COLO668 (cell line): Measurements from ENCODE around the gene ATP4A.

Source experiments
- DNase-seq: peaks from one replicate; lab custom pipeline; 2025; ENCODE audit not compliant: unreplicated experiment; lab: John Stamatoyannopoulos, UW

The ATP4A gene

DNA sequence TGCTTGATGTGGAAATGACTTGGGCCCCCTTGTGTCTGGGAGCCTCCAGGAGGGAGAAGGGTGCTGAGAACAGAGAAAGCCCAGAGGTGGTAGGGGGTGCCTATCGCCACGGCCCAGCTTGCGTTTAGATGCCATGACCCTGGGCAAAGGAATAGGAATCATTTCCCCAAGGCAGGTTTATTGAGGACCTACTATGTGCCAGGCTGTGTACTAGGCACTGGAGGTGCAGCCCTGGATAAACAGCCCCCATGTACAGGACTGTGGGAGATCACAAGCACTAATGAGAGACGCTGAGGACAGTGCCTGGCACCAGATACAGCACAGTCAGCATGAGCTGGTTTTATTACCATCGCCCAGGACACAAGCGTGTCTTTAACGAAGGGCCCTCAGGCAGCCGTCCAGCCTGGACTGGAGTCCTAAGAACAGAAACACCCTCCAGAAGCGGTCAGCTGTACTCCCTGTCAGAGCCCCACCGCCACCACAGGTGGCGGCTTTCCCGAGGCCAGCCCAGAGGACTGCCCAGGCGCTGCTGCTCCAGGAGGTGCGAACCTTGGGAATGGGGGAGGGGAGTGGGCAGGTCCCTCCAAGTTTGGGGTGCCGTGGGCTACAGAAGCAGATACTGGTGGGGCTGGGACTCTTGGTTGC lies 13.5 kb downstream of the ATP4A start:
- no peak for DNase-seq

DNA sequence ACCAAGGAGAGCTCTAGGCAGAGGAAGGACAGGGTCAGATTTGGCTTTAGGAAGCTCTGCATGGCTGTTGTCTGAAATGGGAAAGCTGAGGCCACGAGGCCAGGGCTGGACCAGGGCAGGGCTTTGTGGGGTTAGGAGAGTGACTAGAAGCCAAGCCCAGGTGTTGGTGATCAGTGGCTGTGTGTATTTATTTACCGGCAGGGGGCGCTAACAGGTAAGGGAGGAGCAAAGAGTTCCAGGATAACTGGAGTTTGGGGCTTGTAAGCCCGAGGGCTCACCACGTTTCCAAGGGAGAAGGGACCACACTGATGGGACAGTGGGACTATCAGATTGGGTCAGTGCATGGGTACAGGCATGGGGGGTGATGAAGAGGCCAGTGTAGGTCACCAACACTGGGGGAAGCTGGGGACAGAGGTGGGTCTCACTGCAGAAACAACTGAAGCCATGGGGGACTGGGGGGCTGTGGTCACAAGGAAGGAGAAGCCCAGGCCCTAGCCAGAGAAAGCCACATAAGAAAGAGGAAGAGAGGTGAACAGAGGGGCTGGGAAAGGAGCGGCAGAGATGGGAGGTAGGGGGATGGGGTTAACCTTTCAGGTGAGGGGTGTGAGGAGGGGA lies 14.2 kb downstream of the ATP4A start:
- peak; percentile 53 for DNase-seq

DNA sequence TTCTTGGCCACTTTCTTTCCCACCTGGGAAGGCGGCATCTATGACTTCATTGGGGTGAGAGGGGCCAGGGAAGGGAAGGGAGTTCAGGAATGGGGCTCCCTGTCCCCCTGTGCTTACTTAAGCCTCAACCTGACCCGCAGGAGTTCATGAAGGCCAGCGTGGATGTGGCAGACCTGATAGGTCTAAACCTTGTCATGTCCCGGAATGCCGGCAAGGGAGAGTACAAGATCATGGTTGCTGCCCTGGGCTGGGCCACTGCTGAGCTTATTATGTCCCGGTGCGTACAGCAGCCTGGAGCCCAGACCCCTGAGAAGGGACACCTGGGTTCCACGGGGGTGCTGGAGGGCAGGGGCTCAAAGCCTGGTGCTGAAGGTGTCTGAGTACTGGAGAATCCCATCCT lies 16.9 kb downstream of the ATP4A start:
- no peak for DNase-seq

DNA sequence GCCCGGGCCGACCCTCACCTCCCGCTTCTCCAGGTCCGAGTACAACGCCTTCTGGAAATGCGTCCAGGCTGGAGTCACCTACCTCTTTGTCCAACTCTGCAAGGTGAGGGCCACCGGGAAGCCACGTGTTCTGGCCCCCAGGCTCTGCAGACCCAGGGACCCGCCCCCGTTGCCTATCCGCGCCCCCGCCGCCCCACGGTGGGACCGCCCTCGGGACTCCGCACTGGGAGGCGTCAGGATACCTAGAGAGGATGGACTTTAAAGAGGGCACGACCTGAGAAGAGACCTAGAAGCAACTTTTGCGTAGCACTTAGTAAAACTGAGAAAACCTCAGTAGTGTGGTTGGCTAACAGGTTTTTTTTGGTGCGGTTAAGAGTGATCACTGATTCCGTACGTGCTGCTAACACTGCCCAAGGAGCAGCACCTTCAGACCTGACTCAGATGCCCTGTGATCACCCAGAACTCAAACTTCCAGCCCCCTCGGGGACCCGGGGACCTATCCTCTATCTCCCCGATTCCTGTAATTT lies 17.5 kb downstream of the ATP4A start:
- peak; percentile 45 for DNase-seq

DNA sequence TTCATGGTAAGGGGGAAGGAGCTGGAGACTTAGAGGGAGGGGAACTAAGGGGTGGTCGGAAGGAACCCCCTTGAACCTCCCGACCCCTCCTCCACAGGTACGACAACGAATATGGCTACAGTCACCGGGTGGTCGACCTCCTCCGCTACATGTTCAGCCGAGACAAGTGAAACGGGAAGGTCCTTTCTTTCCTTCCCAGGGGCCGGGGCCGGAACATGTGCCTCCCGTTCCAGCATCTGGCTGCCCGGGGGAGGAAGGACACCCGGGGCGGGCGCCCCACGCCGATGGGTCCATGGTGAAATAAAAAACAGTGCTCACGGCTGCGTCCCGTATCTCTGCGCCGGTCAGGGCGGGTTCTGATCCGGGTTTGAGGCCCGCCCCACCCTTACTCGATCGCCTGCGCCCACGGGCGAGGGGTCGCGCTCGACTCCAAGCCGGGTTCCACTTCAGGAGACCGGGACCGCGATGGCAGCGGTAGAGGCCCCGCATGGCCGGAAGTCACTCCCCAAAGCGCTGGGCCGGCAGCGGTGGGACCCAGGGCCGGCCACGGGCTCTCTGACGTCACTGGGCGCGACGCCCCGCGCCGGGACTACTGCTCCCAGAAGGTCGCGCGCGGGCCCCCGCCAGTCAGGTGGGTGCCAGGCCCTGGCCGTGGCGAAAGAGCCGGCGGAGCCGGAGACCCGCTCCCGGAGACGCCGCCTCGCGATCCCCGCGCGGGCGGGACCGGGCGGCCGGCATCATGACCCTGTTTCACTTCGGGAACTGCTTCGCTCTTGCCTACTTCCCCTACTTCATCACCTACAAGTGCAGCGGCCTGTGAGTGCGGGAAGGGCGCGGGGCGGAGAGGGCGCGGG lies 18.2 kb downstream of the ATP4A start, which contains the start of gene TMEM147:
TMEM147 (plus strand) TSS at position 626 of the 854 bp plus-strand sequence; CDS start at position 740, 114 bp downstream.
- DNase-seq: peak; percentile 95

DNA sequence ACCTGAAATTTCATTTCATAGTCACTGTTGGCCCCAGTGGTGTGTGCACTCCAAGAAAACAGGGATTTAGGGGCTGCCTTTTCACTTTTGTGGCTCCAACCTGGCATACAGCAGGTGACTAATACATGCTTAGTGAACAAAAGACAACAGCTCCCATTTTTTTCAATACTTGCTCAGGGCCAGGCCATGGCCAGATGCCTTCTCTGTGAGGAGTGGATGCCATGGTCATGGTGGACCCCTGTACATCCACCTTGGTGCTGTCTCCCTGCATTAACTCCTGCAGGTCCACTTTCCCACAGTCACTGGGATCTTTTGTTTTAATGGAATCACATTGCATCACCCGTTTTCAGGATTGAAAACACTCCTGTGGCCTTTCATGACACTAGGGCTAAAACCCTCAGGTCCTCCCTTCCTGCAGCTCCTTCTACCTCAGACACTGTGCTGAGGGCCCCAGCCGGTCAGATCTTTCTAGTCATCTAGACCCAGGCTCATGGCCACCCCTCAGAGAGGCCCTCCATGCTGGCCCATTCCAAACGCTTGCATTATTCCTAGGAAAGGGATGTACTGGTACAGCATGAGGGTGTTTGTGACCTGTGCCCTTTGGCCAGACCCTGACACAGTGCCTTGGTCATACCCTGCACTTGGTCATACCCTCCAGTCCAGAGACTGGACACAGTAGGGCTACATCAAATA lies 19.2 kb downstream of the ATP4A start:
- no peak for DNase-seq

DNA sequence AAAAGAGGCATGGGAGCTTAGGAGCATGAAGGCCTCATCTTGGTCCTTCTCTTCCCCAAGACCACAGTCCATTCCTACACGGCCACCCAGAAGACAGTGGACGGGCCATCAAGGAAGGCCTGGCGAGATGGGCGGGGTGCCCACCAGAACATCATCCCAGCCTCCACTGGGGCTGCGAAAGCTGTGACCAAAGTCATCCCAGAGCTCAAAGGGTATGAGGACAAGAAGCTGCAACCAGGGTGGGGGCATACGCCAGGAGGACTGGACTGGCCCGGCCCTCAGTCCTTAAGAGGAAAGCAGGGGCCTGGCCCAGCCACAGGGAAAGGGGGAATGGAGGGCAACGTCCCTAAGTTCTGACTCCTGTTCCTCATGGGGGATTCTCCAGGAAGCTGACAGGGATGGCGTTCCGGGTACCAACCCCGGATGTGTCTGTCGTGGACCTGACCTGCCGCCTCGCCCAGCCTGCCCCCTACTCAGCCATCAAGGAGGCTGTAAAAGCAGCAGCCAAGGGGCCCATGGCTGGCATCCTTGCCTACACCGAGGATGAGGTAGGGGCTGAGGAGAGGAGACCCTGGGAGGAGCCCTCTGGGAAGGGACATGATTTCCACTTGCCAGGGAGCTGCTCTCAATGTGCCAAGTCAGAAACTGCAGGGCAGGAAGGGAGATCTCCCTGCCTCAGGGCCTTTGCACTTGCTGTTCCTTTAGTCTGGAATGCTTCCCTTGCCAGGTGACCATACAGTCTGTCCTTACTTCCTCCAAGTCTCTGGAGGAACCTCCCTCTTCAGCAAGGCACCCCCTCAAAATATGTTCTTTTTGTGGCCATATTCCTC lies 20.0 kb downstream of the ATP4A start:
- no peak for DNase-seq

DNA sequence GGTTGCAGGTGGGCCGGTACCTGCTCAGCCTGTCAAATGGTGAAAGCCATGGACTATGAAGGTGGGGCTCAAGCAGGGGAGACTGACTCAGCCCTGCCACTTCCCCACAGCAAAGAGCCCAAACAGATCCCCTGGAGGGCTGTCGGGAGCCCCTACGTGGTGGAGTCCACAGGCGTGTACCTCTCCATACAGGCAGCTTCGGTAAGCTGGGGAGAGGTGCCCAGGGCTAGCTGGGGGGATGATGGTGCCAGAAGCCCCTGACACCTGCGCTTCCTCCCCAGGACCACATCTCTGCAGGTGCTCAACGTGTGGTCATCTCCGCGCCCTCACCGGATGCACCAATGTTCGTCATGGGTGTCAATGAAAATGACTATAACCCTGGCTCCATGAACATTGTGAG lies 21.2 kb downstream of the ATP4A start:
- no peak for DNase-seq

DNA sequence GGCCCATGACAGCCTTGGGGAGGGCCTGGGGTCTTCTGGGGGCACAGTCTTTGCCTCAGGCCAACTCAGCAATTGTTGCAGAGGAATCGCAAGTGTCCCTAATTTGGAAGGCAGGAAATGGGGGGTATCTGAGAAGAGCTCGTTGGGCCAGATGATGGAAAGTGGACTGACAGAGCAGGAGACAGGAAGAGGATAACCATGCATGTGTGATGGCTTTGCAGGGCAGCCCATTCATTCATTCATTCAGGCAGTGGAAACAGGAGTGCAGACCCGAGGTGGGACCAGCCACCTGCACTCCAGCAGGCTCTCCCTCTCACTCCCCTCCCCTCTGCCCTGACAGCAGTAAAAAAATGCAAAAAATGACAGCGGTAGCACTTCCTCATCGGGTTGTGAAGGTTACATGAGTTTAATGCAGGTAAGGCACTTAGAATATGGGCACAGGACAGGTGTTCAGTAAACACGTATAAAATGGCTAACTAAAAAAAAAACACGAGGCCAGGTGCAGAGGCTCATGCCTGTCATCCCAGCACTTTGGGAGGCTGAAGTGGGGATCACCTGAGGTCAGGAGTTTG lies 23.0 kb downstream of the ATP4A start:
- no peak for DNase-seq

DNA sequence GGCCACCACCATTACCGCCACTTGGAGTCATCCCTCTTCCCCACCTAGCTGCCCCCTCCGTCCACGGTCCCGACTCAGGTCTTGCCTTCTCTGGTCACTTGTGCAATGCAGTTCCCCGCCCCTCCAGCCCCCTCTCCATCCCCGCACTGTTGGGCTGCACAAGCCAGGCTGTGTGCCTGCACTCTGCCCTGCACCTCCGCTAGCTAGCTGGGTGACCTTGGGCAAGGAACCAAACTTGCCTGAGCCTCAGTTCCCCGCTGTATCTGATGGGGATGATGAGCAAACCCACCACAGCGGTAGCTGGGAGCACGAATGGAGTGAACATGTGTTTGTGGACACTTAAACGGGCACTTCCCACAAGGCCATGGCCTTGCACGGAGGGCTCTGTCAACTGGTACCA lies 23.6 kb downstream of the ATP4A start:
- DNase-seq: no peak

DNA sequence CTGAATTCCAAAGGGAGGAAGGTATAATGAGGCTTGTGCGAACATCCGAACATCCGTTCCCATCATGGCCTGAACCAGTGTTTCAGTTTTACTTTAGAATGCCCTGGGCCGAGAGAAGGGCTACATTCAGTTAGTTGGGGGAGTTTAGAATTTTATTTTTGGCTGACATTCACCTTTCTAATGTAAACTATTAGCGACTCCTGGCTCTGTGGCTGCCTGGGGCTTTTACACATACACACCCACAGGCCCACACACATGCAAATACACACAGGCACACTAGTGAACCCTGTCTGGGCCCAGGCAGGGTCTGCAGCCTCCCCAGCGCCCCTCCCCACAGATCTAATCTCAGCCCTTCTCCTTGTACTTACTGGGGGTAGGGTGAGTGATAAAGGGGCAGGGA lies 24.1 kb downstream of the ATP4A start:
- no peak for DNase-seq

DNA sequence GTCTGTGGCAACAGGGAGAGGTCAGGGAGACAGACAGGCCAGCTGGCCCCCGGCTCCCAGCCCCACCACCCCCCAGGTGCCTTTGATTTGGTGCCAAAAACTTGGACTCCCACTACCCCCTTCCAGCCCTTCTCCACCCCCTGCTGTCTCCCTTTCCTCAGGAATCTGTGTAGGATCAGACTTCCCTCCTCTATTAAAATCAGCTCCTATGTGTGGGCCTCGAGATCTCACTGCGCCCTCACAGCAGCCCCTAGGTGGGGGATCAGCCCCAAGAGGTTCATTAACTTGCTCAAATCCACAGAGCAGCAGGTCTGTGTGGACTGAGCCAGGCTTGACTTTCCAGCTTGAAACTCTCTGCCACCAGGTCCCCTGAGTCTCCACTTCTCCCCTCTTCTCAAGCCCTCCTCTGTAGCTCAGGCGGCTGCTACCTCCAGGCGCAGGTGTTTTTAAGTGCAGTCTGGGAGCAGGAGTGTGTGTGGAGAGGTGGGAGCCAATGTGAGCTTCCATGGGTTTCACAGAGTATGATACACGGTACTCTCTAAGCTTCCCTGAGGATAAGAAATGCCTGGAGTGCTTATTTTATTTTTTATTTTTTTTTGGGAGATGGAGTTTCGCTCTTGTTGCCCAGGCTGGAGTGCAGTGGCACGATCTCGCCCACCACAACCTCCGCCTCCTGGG lies 28.5 kb downstream of the ATP4A start:
- no peak for DNase-seq

DNA sequence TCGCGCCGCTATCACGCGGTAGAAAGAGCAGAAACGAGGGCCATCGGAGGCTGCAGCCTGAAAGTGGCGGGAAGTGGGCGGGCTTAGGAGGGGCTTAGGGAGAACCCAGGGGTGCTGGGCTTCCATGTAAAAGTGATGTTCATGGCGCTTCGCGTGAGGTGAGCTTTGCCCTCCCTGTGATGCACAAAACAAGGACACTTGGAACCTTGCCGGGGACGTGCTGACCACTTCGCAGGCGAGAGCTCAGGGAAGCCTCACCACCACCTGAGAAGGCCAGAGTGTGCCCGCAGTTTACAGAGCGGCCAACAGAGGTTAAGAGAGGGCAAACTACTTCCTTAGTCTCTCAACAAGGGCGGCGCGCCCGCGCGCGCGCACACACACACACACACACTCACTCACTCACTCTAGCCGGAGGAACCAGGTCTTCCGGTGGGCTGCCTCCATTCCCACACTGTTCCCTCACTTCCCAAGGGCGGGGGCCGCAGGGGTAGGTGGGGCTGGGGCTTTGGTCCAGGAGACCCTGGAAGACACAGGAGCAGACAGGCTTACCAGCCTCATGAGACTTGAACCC lies 29.6 kb downstream of the ATP4A start:
- peak; percentile 25 for DNase-seq

DNA sequence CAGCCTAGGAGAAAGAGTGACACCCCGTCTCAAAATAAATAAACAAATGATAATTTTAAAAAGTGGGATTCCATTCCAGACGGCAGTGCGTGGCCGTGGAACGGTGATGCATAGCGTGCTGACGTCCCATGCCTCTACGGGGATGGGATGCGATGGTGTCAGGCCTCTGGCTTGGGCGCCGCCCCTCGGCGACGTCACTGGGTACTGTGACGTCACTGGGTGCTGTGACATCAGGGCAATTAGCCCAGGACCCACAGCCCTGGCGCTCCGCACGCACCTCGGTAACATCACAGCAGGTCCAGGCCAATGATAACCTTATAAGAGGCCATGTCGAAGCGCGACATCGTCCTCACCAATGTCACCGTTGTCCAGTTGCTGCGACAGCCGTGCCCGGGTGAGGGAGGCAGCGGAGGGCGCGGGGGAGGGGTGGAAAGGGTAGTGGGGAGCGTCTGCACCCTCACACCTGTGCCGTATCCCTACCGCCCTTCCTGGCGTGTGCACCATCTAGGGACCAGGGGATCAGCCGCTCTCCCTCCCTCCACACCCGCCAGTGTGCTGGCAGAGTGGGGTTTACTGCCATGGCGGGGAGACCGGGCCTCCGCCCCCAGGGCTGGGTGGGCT lies 30.1 kb downstream of the ATP4A start, which contains the start of gene GAPDHS:
GAPDHS (plus strand) TSS at position 256 of the 621 bp plus-strand sequence; CDS start at position 328, 72 bp downstream.
- no peak for DNase-seq

DNA sequence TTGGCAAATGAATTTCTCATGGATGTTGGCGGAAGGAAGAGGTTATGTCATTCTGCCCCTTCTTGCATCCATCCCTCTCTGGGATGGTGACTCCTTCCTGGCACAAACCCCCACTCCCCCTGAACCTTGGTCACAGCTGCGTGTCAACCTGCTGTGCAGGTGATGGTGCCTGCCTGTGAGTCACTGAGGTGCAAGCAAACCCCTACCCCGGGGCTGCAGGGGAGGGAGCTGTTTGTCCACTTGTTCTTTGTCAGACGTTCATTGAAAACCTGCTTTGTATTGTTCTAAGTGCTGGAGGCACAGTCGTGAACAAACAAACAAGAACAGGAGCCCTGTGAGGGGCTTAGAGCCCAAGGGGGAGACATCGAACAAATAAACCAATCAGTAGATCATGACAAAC lies 32.2 kb downstream of the ATP4A start:
- DNase-seq: peak; percentile 83

DNA sequence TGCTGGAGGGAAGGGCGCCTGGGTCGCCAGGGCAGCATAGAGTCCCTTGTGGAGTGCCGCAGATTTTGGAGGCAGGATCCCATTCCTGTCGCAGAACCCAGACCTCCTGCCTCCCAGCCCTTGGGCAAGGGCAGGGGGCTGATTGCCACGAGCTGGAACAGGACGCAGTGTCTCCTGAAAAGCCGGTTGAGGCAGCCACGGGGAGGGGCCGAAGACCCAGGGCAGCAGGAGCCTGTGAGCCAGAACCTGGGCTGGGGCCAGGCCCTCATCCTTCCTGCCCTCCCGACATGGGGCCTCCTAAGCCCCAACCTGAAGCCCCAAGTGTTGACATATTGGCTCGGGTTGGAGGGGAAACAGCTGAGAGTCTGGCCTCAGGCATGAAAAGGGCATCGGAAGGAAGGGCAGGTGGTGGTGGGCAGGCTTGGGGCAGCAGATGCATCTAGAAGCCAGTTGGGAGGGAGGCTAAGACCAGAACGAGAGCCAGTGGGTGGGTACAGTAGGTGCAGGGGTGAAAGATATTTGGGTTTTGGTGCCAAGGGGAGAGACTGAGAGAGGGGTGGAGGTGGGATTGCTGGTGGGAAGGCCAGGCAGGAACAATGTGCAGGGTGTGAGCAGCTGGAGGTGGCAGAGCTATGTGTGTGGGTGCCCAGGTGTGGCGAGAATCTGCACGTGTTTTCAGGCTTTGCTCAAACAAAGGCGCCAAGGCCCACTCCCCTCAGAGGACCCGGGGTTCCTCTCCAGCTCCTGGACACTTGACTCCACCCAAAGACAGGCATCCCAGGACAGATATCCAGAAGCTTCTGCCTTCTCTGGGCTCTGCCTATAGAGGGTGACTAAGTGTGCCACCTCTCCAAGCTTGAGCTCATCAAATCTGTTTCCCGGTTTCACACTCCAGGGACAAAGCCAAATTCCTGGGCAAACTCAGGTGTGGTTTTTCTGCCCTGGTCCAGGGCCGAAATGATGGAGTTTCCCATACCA lies 33.9 kb downstream of the ATP4A start:
- peak; percentile 41 for DNase-seq
